Activated CD4-positive, alpha-beta T cell treated with anti-CD3 and anti-CD28 coated beads, Interleukin-2, amount 50 U/mL, for 48 hours (primary cell): Measurements from ENCODE around the gene KDM2A.

ENCODE experiments used
- DNase-seq, 2 experiments: peaks; one replicate each; pipeline ENCODE4 v3.0.0-alpha.2; 2020

The KDM2A gene

DNA sequence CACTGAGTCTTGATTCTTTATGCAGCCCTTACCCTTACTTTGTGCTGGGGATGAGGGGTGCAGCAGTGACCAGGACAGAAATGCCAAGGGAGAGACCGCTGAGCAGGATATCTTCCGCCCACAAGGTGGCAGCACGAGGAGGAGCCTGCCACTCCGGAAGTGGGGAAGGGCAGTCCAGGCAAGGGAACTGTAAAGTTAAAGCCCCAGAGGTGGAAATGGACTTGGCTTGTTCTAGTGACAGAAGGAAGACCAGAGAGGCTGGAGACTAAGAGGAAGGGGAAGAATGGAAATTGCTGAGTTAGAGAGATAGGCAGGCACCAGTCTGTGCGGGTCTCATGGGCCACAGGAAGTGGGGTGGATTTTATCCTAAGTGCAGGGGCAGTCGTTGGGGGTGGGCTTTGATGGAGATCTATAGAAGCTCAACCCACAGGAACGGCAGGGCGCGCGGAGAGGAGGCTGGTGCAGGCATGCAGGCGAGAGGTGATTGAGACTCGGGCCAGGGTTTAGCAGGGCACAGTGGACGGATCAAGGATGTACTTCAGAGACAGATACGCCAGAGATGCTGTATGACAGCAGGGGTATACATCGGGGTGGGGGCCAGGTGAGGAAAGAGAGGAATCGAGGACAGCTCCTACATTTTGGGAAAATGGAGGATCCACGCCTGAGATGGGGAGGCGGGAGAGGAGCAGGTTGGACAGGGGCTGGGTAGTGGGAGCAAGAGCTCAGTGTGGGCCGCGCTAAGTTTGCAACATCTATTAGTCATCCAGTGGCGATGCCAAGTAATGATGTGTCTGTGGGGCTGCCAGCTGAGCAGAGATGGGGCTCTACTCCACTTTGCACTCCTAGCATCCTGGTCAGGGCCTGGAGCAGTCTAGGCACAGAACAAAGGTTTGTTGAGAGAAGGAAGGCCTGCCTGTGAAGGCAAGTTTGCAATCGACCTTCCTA lies 143.9 kb downstream of the KDM2A start:
- DNase-seq, result peak; percentile 80 to 86

- peak in 1 of 2 experiments; percentile 17 for DNase-seq
Measured at GRCh38 chr11:67264260-67264659, 145.2 kb downstream of the KDM2A start.

GRCh38 chr11:67264877-67265632 lies 146.0 kb downstream of the KDM2A start:
- peak; percentile 25 to 48 for DNase-seq

- DNase-seq, result peak; percentile 80 to 81
Measured at GRCh38 chr11:67265633-67266448, 146.8 kb downstream of the KDM2A start.

GRCh38 chr11:67266449-67267187 lies 147.6 kb downstream of the KDM2A start, which contains the start of gene GRK2:
Gene GRK2 (plus strand): TSS chr11:67266473. CDS start chr11:67266700, 227 bp downstream.
- peak; percentile 49 to 55 for DNase-seq

DNA sequence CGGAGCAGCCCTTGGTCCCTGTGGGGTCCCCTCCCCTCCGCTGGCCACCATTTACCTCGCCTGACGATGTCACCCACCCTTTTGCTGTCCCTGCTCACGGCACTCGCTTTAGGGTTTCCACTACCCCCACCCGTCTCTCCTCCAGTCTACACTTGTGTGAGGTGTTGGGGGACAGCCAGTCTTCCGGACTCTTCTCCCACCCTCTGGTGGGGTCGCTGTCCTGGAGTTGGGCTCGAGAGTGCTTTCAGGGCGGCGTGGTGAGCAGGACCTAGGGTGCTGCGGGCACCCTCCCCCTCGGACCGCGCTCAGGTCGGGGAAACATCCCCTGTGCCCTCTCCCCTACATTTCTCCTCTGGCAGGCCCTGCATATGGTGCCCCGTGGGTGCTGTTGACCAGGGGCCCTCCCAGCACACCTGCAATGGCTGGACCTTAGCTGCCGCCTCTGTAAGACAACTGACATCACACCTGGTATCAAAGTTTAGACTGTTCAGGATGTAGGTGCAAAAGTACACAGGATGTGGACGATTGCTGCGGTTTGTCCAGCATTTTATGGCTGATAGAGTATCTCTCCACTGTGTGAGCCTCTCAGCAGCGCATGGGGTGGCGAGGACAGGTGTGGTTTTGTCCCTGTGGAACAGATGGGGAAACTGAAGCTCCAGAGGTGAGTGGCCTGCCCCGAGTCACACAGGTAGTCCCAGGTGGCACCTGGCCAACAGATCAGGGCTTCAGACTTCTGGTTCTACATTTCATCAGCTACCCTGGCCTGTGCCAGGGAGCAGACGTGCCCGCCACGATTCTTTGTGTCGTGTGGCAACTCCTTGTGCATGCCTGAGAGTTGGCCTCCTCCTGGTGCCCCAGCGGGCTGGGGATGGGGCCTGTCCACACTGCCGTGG lies 148.4 kb downstream of the KDM2A start:
- peak; percentile 39 to 49 for DNase-seq

DNA sequence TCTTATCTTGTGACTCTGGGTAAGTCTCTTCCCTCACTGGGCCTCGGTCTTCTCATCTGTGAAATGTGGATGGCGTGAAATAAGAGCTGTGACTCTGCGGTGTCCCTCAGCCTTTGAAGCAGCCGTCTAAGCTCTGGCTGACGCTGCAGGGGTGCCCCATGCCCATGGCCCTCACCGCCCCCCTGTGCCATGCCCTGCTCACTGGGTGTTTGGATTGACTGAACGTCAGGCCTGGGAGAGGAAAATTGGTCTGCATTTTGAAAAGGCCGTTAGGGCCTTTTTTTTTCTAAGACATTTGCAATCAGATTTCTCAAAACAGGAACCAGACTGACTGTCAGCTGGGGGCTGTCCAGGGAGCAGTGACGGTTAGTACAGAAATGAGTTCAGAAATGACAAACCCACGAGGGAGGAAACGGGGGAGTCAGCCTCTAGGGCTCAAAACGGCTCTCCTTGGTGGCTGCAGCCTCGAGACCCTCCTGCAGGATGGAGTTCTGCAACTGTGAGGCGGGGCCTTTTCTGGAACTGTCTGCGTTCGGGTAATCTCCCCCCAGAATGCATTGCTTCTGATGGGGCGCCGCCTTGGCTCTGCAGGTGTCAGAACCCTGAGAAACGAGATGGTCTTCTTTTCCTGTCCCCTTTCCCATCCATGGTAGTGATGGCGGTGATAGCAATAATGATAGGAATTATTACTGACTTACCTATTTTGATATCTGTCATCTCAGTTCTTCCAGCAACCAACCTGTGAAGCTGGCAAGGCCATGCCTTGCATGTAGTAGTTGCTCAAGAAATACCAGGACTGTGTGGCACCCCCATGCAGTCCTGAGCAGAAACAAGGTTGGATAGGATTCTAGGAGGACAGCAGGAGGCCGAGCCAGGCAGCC lies 149.3 kb downstream of the KDM2A start:
- peak; percentile 74 to 83 for DNase-seq

DNA sequence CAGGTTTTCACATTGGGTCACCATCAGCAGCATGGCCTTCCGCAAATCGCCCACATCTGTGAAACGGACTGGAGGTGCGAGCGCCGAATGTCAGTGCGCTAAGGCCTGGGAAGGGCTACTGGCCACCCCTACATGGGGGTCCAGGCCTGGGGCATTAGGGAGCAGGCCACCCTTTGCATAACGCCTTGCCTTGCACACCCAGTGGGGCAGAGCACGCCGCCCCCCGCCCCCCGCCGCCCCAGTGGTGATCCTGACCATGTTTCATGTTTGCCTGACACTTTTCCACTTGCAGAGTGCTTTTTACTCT lies 149.9 kb downstream of the KDM2A start:
- no peak for DNase-seq

DNA sequence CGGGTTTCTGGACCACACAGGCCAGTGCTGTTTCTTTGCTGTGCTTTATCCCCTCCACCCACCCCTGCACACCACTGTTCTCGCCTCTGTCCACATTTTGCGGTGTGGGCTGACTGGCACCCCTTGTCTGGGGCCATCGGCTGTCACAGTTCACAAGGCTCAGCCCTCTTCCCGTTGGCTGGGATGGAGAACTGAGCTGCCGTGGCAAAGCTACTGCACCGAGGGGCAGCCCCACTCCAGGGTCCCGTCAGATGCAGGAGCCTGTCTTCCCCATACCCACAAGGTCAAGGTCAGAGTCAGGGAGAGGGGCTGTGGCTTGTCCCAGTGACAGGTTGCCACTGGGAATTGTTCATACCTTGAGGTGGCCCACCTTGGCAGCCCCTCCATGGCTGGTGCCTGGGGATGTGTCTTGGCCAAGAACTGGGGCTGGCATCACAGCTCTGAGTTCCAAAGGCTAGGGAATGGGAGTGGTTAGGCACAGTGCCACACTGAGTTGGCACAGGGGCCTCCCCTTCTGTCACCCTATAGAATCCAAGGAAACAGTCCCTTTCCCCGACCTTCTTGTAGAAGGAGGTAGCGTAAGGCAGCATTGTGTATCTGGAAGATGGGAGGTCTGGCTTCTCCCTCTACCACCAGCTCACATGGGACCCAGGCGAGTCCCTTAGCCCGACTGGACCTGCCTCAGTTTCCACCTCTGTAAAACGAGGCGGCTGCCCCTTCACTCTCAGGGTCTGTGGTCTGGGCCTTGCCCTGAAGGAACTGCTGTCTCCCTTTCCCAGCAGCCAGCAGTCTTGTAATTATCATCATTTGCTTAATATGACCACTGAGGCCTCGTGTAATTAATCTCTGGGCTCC lies 150.6 kb downstream of the KDM2A start:
- peak; percentile 26 to 38 for DNase-seq

DNA sequence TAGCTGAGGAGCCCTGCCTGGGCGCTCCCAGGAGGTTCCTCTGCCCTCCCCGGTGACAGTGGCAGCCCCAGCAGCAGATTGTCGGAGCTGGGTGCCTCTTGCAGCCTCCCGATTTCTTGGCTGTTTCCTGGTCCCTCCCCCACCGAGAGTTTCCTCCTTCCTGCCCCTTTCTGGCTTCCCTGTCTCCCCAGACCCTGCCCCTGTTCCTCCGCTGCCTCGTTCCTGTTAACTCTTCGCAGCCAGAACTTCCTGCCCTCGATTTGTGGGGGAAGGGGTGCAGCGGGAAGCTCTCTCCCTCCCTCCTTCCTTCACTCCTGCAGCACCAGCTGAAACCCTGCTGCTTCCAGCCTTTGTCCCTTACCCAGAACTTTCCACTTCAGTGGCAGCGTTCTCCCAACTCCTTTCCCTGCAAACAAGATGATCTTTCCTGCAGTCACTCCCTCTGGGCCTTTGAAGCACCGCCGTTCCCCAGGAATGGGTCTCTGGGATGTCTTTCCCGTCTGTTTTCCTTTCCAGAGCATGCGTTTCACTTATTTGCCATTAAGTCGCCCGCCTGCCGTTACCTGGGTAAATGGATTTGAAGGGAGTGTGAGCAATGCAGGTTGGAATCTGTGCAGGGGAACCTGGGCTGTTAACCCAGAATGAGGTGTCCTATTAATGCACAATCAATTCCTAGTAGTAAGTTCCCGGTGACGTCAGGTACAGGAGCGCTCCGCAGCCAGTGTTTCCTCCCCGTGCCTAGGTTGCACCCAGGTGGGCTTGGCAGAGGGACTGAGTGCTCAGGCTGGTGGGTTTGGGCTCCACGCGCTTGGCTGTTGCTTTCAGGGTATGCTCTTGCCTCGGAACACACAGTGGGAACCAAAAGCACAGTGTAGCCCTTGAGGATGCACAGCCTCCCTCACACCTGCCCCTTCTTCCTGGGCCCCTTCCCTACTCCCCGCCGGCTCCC lies 151.5 kb downstream of the KDM2A start:
- peak; percentile 17 to 44 for DNase-seq

GRCh38 chr11:67271205-67271540 lies 152.1 kb downstream of the KDM2A start:
- DNase-seq, result no peak

- DNase-seq, result peak; percentile 73 to 81
Measured at GRCh38 chr11:67271541-67272284, 152.7 kb downstream of the KDM2A start.

- peak; percentile 56 to 58 for DNase-seq
Measured at GRCh38 chr11:67272327-67273259, 153.5 kb downstream of the KDM2A start.

DNA sequence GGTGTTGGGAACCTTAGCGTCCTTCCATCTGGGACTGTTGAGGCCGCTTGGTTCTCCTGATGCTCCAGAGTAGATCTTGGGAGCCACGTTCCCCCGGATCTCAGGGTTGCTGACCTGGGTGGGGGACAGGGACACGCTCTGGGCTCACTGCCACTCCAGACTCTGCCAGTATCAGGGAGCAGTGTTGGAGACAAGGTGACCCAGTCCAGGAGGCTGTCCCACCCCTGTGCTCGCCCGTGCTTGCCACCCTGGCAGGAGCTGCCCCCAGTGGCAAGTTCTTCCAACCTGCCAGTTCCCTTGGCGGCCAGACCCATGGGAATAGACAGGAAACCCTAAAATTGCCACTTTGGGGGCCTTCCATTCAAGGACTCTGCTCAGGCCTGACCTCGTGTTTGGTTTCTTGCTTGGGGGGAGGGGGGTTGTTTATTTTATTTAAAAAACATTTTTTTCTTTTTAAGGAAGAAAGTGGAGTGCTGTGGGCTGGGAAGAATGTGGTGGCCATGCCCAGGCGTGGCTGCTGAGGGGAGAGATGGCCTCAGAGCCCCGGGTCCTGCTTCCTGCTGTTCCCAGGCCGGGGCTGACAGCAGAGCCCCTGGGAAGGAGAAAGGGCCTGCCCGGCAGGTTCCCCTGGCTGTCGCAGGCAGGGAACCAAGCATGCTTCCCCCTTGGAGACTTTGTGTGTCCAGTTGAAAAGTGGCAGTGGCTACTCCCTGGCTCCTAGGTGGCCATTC lies 154.4 kb downstream of the KDM2A start:
- peak in 1 of 2 experiments; percentile 15 for DNase-seq
